SK-N-SH (cell line): Measurements from ENCODE around the gene ERH. TPM values are rescaled to one million over a fixed set of nuclear protein-coding genes. Genes with fewer than 3 reads are reported as not detected.

Experiments used
- CTCF ChIA-PET: fragments of 300-600, 350-600 bp; formaldehyde crosslinking; extraction: SDS; loops from one replicate; lab custom pipeline; 2021; lab: Yijun Ruan, JAX
- POLR2A ChIA-PET: fragments of 350-600 bp; sonication (Branson Sonifier 250); formaldehyde crosslinking; extraction: SDS; loops from one replicate; lab custom pipeline; 2020; ENCODE audit warnings: antibody characterized with exemption, inconsistent platforms; lab: Yijun Ruan, JAX
- DNase-seq: peaks from one replicate; pipeline ENCODE4 v3.0.0; 2012
- H2AFZ ChIP-seq: fragments of 200-600 bp; sonication (generic); 2 replicates; pipeline ENCODE4 v1.8.1; 2016; ENCODE audit warnings: antibody characterized with exemption, mild to moderate bottlenecking, low read depth
- H3F3A ChIP-seq: fragments of 200-600 bp; sonication (generic); replicated peaks from 2 replicates; pipeline ENCODE3; 2016; ENCODE audit warnings: antibody characterized with exemption, mild to moderate bottlenecking; ENCODE audit not compliant: insufficient read depth
- H3K27ac ChIP-seq, 2 experiments: fragments of 200-500 bp in 1 of 2; fragments of 200-600 bp in 1 of 2; sonication (Bioruptor generic) in 1 of 2; sonication (generic), shearing (Covaris generic) in 1 of 2; 2 replicates each; pipeline versions ENCODE4 v1.5.1 to v1.6.1; 2014 to 2016; ENCODE audit warnings: low read depth in 2 of 2, inconsistent platforms in 1 of 2, low read length in 1 of 2, mild to moderate bottlenecking in 1 of 2, mixed read lengths in 1 of 2
- H3K27me3 ChIP-seq: fragments of 200-600 bp; sonication (generic), shearing (Covaris generic); 2 replicates; pipeline ENCODE4 v1.6.1; 2016; ENCODE audit warnings: mixed run types; ENCODE audit not compliant: insufficient read depth
- H3K36me3 ChIP-seq, 2 experiments: fragments of 200-500 bp in 1 of 2; fragments of 200-600 bp in 1 of 2; sonication (Bioruptor generic) in 1 of 2; sonication (generic) in 1 of 2; replicated peaks in 1 of 2; 2 replicates each; pipeline versions ENCODE3 to v1.5.1; 2014 to 2016; ENCODE audit warnings: low read length in 1 of 2, mild to moderate bottlenecking in 1 of 2; ENCODE audit not compliant: insufficient read depth in 2 of 2, control insufficient read depth in 1 of 2
- H3K4me1 ChIP-seq, 2 experiments: fragments of 200-500 bp in 1 of 2; fragments of 200-600 bp in 1 of 2; sonication (Bioruptor generic) in 1 of 2; sonication (generic), shearing (Covaris generic) in 1 of 2; 2 replicates each; pipeline versions ENCODE4 v1.5.1 to v1.6.1; 2014 to 2016; ENCODE audit warnings: low read depth in 1 of 2, low read length in 1 of 2, mixed run types in 1 of 2; ENCODE audit not compliant: insufficient read depth in 2 of 2, control insufficient read depth in 1 of 2
- H3K4me2 ChIP-seq: fragments of 200-600 bp; sonication (generic), shearing (Covaris generic); 2 replicates; pipeline ENCODE4 v1.6.1; 2017; ENCODE audit warnings: mixed run types
- H3K4me3 ChIP-seq, 2 experiments: fragments of 200-500 bp in 1 of 2; fragments of 200-600 bp in 1 of 2; sonication (Bioruptor generic) in 1 of 2; sonication (generic), shearing (Covaris generic) in 1 of 2; 2 replicates each; pipeline versions ENCODE4 v1.5.1 to v1.8.1; 2014 to 2016; ENCODE audit warnings: low read depth in 2 of 2, inconsistent platforms in 1 of 2, low read length in 1 of 2, mild to moderate bottlenecking in 1 of 2, mixed read lengths in 1 of 2, moderate library complexity in 1 of 2
- H3K79me2 ChIP-seq: fragments of 200-600 bp; sonication (generic); 2 replicates; pipeline ENCODE4 v1.8.1; 2017; ENCODE audit warnings: mild to moderate bottlenecking; ENCODE audit not compliant: insufficient read depth
- H3K9ac ChIP-seq: fragments of 200-600 bp; sonication (generic); 2 replicates; pipeline ENCODE4 v1.6.1; 2017; ENCODE audit warnings: mixed run types
- H3K9me2 ChIP-seq: fragments of 200-600 bp; sonication (generic); 2 replicates; pipeline ENCODE4 v1.6.1; 2017; ENCODE audit warnings: mixed run types
- H3K9me3 ChIP-seq: fragments of 200-600 bp; sonication (generic); 2 replicates; pipeline ENCODE4 v1.6.1; 2017; ENCODE audit warnings: mixed run types, mild to moderate bottlenecking, moderate library complexity
- H4K20me1 ChIP-seq: fragments of 200-600 bp; sonication (generic); 2 replicates; pipeline ENCODE4 v1.6.1; 2017; ENCODE audit warnings: mild to moderate bottlenecking, mixed run types; ENCODE audit not compliant: insufficient read depth
- EZH2phosphoT487 ChIP-seq: fragments of 200-600 bp; sonication (generic); IDR thresholded peaks from 2 replicates; pipeline ENCODE4 v1.6.1; 2017; ENCODE audit warnings: low read depth, mixed run types, mild to moderate bottlenecking, antibody characterized with exemption, moderate library complexity, borderline replicate concordance
- FOSL2 ChIP-seq: IDR thresholded peaks from 2 replicates; pipeline ENCODE4 v1.4.0; 2012; ENCODE audit warnings: low read depth, mild to moderate bottlenecking, moderate library complexity, borderline replicate concordance
- FOXM1 ChIP-seq: IDR thresholded peaks from 2 replicates; pipeline ENCODE4 v1.4.0; 2012; ENCODE audit warnings: low read depth, mild to moderate bottlenecking
- MXI1 ChIP-seq: IDR thresholded peaks from 2 replicates; pipeline ENCODE4 v1.6.1; 2012; ENCODE audit warnings: mild to moderate bottlenecking, low read depth, low read length, improper control_type of control experiment
- NFIC ChIP-seq: IDR thresholded peaks from 2 replicates; pipeline ENCODE4 v1.4.0; 2012; ENCODE audit warnings: borderline replicate concordance
- NRF1 ChIP-seq: IDR thresholded peaks from 2 replicates; pipeline ENCODE4 v1.6.1; 2012; ENCODE audit warnings: low read depth, mild to moderate bottlenecking, low read length
- POLR2AphosphoS5 ChIP-seq: IDR thresholded peaks from 2 replicates; pipeline ENCODE4 v1.6.1; 2012; ENCODE audit warnings: low read depth, low read length
- RAD21 ChIP-seq: IDR thresholded peaks from 2 replicates; pipeline ENCODE4 v1.6.1; 2012; ENCODE audit warnings: mild to moderate bottlenecking, low read length
- RCOR1 ChIP-seq: fragments of 150-350 bp; IDR thresholded peaks from 2 replicates; pipeline ENCODE4 v1.6.1; 2017; ENCODE audit warnings: antibody characterized with exemption, low read length
- RFX5 ChIP-seq: IDR thresholded peaks from 2 replicates; pipeline ENCODE4 v1.6.1; 2012; ENCODE audit warnings: mild to moderate bottlenecking, improper control_type of control experiment, low read length
- SIN3A ChIP-seq: IDR thresholded peaks from 2 replicates; pipeline ENCODE4 v1.6.1; 2012; ENCODE audit warnings: low read depth, mild to moderate bottlenecking, low read length, moderate library complexity, borderline replicate concordance
- SMC3 ChIP-seq: IDR thresholded peaks from 2 replicates; pipeline ENCODE4 v1.6.1; 2012; ENCODE audit warnings: low read depth, low read length, improper control_type of control experiment
- TCF12 ChIP-seq: IDR thresholded peaks from 2 replicates; pipeline ENCODE4 v1.4.0; 2012
- TEAD4 ChIP-seq: IDR thresholded peaks from 2 replicates; pipeline ENCODE4 v1.4.0; 2012; ENCODE audit warnings: mild to moderate bottlenecking, borderline replicate concordance; ENCODE audit not compliant: insufficient read depth
- YY1 ChIP-seq: IDR thresholded peaks from 2 replicates; pipeline ENCODE4 v1.4.0; 2012; ENCODE audit warnings: low read depth, mild to moderate bottlenecking
- WGBS: methylation state at CpG from one replicate; pipeline ENCODE4 v1.1.6; 2017; ENCODE audit warnings: low lambda C conversion rate; 5-methylcytosine and 5-hydroxymethylcytosine counted together
- polyA plus RNA-seq, 3 experiments: library from polyadenylated mRNA; depleted of rRNA; stranded (reverse); fragments of >200 nt; gene quantifications; 2 replicates each; pipeline ENCODE4 v1.2.3, GENCODE V29; 2012
- TF ChIP-seq, protein P1 (sequence below): fragments of 150-350 bp; IDR thresholded peaks from 2 replicates; pipeline ENCODE4 v1.6.1; 2016; ENCODE audit warnings: mild to moderate bottlenecking, low read depth, low read length
- TF ChIP-seq, protein P2 (sequence below): IDR thresholded peaks from 2 replicates; pipeline ENCODE4 v1.6.1; 2012; ENCODE audit warnings: mild to moderate bottlenecking, low read depth, low read length, moderate library complexity
- TF ChIP-seq, protein P3 (sequence below): fragments of 200-600 bp; sonication (generic); IDR thresholded peaks from 2 replicates; pipeline ENCODE4 v1.6.1; 2017; ENCODE audit warnings: antibody characterized with exemption, mild to moderate bottlenecking, moderate library complexity

Gene ERH
- polyA plus RNA-seq, 1 of the 3 experiments (the other 2 are of a cell fraction), result 186 TPM

DNA sequence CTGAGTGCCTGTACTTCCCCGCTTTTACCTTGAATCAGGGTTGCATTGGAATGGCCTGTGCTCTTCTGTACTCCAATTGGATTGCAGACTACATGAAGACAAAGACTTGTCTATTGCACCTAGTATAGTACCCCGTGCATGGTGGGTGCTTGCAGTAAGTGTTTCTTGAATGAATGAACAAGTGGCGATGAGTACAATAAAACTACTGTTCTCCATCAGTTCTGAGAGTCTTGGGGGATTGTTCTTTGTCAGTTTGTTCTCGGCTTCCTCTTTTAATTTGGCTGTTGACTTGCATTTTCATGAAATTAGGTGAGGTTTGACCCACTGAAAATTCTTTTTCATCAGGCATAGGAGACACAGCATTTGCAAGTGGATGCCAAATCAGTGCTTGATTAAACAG lies 34.1 kb downstream of the ERH start:
- 85% methylated on average over 4 of the region's 4 CpGs for WGBS
- CTCF ChIA-PET, result interaction anchor here (1.0 to 9.0 kb wide), 14 partner anchors 13 to 234 kb away, joined by 3 to 92 read pairs (median 10); partner anchors contain the start of gene GALNT16
- TF ChIP-seq TCF12, result no peak
- no peak for TF ChIP-seq SMC3
- no peak for TF ChIP-seq RFX5
- no peak for TF ChIP-seq NRF1
- TF ChIP-seq, protein P1, sequence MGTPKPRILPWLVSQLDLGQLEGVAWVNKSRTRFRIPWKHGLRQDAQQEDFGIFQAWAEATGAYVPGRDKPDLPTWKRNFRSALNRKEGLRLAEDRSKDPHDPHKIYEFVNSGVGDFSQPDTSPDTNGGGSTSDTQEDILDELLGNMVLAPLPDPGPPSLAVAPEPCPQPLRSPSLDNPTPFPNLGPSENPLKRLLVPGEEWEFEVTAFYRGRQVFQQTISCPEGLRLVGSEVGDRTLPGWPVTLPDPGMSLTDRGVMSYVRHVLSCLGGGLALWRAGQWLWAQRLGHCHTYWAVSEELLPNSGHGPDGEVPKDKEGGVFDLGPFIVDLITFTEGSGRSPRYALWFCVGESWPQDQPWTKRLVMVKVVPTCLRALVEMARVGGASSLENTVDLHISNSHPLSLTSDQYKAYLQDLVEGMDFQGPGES, result no peak
- no peak for TF ChIP-seq YY1
- no peak for TF ChIP-seq TEAD4
- no peak for TF ChIP-seq EZH2phosphoT487
- TF ChIP-seq, protein P2, sequence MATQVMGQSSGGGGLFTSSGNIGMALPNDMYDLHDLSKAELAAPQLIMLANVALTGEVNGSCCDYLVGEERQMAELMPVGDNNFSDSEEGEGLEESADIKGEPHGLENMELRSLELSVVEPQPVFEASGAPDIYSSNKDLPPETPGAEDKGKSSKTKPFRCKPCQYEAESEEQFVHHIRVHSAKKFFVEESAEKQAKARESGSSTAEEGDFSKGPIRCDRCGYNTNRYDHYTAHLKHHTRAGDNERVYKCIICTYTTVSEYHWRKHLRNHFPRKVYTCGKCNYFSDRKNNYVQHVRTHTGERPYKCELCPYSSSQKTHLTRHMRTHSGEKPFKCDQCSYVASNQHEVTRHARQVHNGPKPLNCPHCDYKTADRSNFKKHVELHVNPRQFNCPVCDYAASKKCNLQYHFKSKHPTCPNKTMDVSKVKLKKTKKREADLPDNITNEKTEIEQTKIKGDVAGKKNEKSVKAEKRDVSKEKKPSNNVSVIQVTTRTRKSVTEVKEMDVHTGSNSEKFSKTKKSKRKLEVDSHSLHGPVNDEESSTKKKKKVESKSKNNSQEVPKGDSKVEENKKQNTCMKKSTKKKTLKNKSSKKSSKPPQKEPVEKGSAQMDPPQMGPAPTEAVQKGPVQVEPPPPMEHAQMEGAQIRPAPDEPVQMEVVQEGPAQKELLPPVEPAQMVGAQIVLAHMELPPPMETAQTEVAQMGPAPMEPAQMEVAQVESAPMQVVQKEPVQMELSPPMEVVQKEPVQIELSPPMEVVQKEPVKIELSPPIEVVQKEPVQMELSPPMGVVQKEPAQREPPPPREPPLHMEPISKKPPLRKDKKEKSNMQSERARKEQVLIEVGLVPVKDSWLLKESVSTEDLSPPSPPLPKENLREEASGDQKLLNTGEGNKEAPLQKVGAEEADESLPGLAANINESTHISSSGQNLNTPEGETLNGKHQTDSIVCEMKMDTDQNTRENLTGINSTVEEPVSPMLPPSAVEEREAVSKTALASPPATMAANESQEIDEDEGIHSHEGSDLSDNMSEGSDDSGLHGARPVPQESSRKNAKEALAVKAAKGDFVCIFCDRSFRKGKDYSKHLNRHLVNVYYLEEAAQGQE, result no peak
- TF ChIP-seq POLR2AphosphoS5, result no peak
- no peak for TF ChIP-seq MXI1
- TF ChIP-seq FOXM1, result no peak
- TF ChIP-seq NFIC, result no peak
- TF ChIP-seq RAD21, result no peak
- no peak for TF ChIP-seq SIN3A
- TF ChIP-seq, protein P3, sequence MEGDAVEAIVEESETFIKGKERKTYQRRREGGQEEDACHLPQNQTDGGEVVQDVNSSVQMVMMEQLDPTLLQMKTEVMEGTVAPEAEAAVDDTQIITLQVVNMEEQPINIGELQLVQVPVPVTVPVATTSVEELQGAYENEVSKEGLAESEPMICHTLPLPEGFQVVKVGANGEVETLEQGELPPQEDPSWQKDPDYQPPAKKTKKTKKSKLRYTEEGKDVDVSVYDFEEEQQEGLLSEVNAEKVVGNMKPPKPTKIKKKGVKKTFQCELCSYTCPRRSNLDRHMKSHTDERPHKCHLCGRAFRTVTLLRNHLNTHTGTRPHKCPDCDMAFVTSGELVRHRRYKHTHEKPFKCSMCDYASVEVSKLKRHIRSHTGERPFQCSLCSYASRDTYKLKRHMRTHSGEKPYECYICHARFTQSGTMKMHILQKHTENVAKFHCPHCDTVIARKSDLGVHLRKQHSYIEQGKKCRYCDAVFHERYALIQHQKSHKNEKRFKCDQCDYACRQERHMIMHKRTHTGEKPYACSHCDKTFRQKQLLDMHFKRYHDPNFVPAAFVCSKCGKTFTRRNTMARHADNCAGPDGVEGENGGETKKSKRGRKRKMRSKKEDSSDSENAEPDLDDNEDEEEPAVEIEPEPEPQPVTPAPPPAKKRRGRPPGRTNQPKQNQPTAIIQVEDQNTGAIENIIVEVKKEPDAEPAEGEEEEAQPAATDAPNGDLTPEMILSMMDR, result no peak
- no peak for TF ChIP-seq FOSL2
- no peak for TF ChIP-seq RCOR1

More for the DNA sequence above, 34.1 kb downstream of the ERH start:
- no peaks in the 10 kb centered on the region for H3F3A ChIP-seq
- H3K9me2 ChIP-seq, result no peaks in the 10 kb centered on the region
- H3K27me3 ChIP-seq, result no peaks in the 10 kb centered on the region
- DNase-seq, result no peak
- no peaks in the 10 kb centered on the region for H4K20me1 ChIP-seq
- H3K4me1 ChIP-seq, result peaks cover 0 to 7% of the 10 kb centered on the region in 2 experiments; a peak in 1 of 4 replicates
- no peak overlapping the region for H3K9ac ChIP-seq
- no peak overlapping the region for H3K4me2 ChIP-seq
- POLR2A ChIA-PET, result no interaction called here
- no peak overlapping the region for H3K27ac ChIP-seq
- H2AFZ ChIP-seq, result no peak overlapping the region
- no peaks in the 10 kb centered on the region for H3K79me2 ChIP-seq
- no peak overlapping the region for H3K4me3 ChIP-seq
- no peaks in the 10 kb centered on the region for H3K9me3 ChIP-seq
- peaks cover 0 to 3% of the 10 kb centered on the region in 2 experiments for H3K36me3 ChIP-seq
